NCI-H524 (cell line): ENCODE data around the gene PHLDA2.
"Not testable (repeated sequence)": the region's sequence is repeated elsewhere in the genome, so short reads cannot be mapped to it uniquely, and the experiment has no call there.

Source experiments
- DNase-seq, 2 experiments: peaks; one replicate each; lab custom pipeline; 2025; lab: John Stamatoyannopoulos, UW

The PHLDA2 gene

GRCh38 chr11:2945031-2945756, 16.0 kb upstream of the PHLDA2 start:
- no peak for DNase-seq

- no peak for DNase-seq
Observed at GRCh38 chr11:2944530-2944929, 15.3 kb upstream of the PHLDA2 start.

- no peak for DNase-seq
Observed at GRCh38 chr11:2943711-2944118, 14.5 kb upstream of the PHLDA2 start.

- DNase-seq, result no peak
Observed at GRCh38 chr11:2942872-2943710, 13.9 kb upstream of the PHLDA2 start.

- DNase-seq, result no peak
Observed at GRCh38 chr11:2942447-2942846, 13.2 kb upstream of the PHLDA2 start.

GRCh38 chr11:2940921-2941821, 12.0 kb upstream of the PHLDA2 start:
- no peak for DNase-seq

- DNase-seq, result no peak
Observed at GRCh38 chr11:2940147-2940920, 11.1 kb upstream of the PHLDA2 start.

- not testable (repeated sequence) for DNase-seq
Observed at GRCh38 chr11:2938458-2939418, 9.5 kb upstream of the PHLDA2 start.

GRCh38 chr11:2937641-2938457, 8.6 kb upstream of the PHLDA2 start:
- not testable (repeated sequence) for DNase-seq

GRCh38 chr11:2934611-2935239, 5.5 kb upstream of the PHLDA2 start:
- no peak for DNase-seq

- no peak for DNase-seq
Observed at GRCh38 chr11:2934021-2934550, 4.9 kb upstream of the PHLDA2 start.

GRCh38 chr11:2933375-2934020, 4.3 kb upstream of the PHLDA2 start:
- DNase-seq, result no peak

- no peak for DNase-seq
Observed at GRCh38 chr11:2932850-2933251, 3.6 kb upstream of the PHLDA2 start.

GRCh38 chr11:2931771-2932738, 2.8 kb upstream of the PHLDA2 start:
- no peak for DNase-seq

GRCh38 chr11:2931420-2931746, 2.2 kb upstream of the PHLDA2 start:
- DNase-seq, result no peak

- peak in 1 of 2 experiments; percentile 62 for DNase-seq
Observed at GRCh38 chr11:2930704-2931419, 1.6 kb upstream of the PHLDA2 start.
